ENCODE results near the gene CA6. TPM values are rescaled to one million over a fixed set of nuclear protein-coding genes. Genes with fewer than 3 reads are reported as not detected.

Gene CA6
- polyA plus RNA-seq, 1 donor (not counting 4 experiments of a cell fraction or from before 2014, with no cell fraction given) = not detected

- Histone ChIP-seq H3K27me3 (ENCODE audit: control insufficient read depth, extremely low read depth, insufficient read depth, low read length) (peaks cover 5% of the 10 kb centered on the region), H3K4me1 (ENCODE audit: control insufficient read depth, extremely low read depth, insufficient read depth, low read length) (no peaks in the 10 kb centered on the region), H2AFZ (ENCODE audit: control insufficient read depth, low read length) (no peak overlapping the region), H3K4me3 (ENCODE audit: control insufficient read depth in 2 of 3, extremely low read depth in 1 of 3, insufficient read depth in 2 of 3, low read depth in 1 of 3, low read length in 3 of 3) (no peak overlapping the region), H3K9me3 (ENCODE audit: control insufficient read depth, low read depth, low read length) (no peaks in the 10 kb centered on the region), H3K36me3 (ENCODE audit: control insufficient read depth in 2 of 2, extremely low read depth in 1 of 2, insufficient read depth in 2 of 2, low read length in 2 of 2) (no peaks in the 10 kb centered on the region), H3K9me1 (ENCODE audit: control insufficient read depth, extremely low read depth, insufficient read depth, low read length) (no peaks in the 10 kb centered on the region), H3K4me2 (ENCODE audit: control insufficient read depth, extremely low read depth, insufficient read depth, low read depth, low read length) (no peak overlapping the region), H3K79me2 (ENCODE audit: control insufficient read depth, insufficient read depth, low read length) (no peaks in the 10 kb centered on the region), H3K9ac (ENCODE audit: control insufficient read depth, extremely low read depth, insufficient read depth, low read length) (no peak overlapping the region), H3K27ac (ENCODE audit: control insufficient read depth, insufficient read depth, low read length) (no peak overlapping the region), H4K20me1 (ENCODE audit: control insufficient read depth, extremely low read depth, insufficient read depth, low read length) (no peaks in the 10 kb centered on the region)
- TF ChIP-seq CTCF (optimal IDR thresholded peaks at IDR 0.05 in 1 of 3, IDR thresholded peaks at IDR 0.05 in 1 of 3, conservative IDR thresholded peaks at IDR 0.05 in 1 of 3; ENCODE audit: extremely low read depth in 1 of 3, insufficient read depth in 2 of 3, low read length in 3 of 3) (peak; percentile 58 to 71 (median 61)), EZH2 (IDR thresholded peaks at IDR 0.05; ENCODE audit: low read length) (no peak)
- DNase-seq (ENCODE audit: low read depth, low spot score) (peak; percentile 4), FAIRE-seq (peak; percentile 64)
- dilution Hi-C loops (cut with MboI; ENCODE audit: extremely low pct_ligation_motif_present, low sequenced_read_pairs) = no loop called here
Observed at GRCh38 chr1:8962812-8963530, 17.3 kb downstream of the CA6 start.

DNA sequence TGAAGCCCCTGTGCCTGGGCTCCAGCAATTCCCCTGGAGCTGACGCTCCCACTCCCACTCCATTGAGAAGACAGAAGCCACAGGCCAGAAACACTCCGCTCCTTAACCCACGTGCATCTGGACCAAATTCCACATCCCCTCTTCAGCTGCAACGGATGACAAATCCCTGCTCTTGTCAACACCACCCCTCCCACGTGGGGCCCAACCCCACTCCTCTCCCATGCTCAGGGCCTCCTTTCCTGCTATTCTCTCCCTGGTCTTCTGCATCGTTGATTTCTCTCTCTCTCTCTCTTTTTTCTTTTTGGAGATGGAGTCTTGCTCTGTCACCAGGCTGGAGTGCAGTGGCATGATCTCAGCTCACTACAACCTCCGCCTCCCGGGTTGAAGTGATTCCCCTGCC, 18.3 kb downstream of the CA6 start:
- Histone ChIP-seq H3K27ac (ENCODE audit: control insufficient read depth, insufficient read depth, low read length) (no peak overlapping the region), H4K20me1 (ENCODE audit: control insufficient read depth, extremely low read depth, insufficient read depth, low read length) (no peaks in the 10 kb centered on the region), H3K9me3 (ENCODE audit: control insufficient read depth, low read depth, low read length) (no peaks in the 10 kb centered on the region), H3K4me2 (ENCODE audit: control insufficient read depth, extremely low read depth, insufficient read depth, low read depth, low read length) (no peak overlapping the region), H3K79me2 (ENCODE audit: control insufficient read depth, insufficient read depth, low read length) (no peaks in the 10 kb centered on the region), H3K27me3 (ENCODE audit: control insufficient read depth, extremely low read depth, insufficient read depth, low read length) (peaks cover 5% of the 10 kb centered on the region), H3K9ac (ENCODE audit: control insufficient read depth, extremely low read depth, insufficient read depth, low read length) (no peak overlapping the region), H3K4me3 (ENCODE audit: control insufficient read depth in 2 of 3, extremely low read depth in 1 of 3, insufficient read depth in 2 of 3, low read depth in 1 of 3, low read length in 3 of 3) (no peak overlapping the region), H3K4me1 (ENCODE audit: control insufficient read depth, extremely low read depth, insufficient read depth, low read length) (no peaks in the 10 kb centered on the region), H2AFZ (ENCODE audit: control insufficient read depth, low read length) (no peak overlapping the region), H3K9me1 (ENCODE audit: control insufficient read depth, extremely low read depth, insufficient read depth, low read length) (no peaks in the 10 kb centered on the region), H3K36me3 (ENCODE audit: control insufficient read depth in 2 of 2, extremely low read depth in 1 of 2, insufficient read depth in 2 of 2, low read length in 2 of 2) (no peaks in the 10 kb centered on the region)
- dilution Hi-C loops (cut with MboI; ENCODE audit: extremely low pct_ligation_motif_present, low sequenced_read_pairs) = no loop called here
- DNase-seq (ENCODE audit: low read depth, low spot score) = no peak
- TF ChIP-seq EZH2 (IDR thresholded peaks at IDR 0.05; ENCODE audit: low read length) (no peak), CTCF (optimal IDR thresholded peaks at IDR 0.05 in 1 of 3, IDR thresholded peaks at IDR 0.05 in 1 of 3, conservative IDR thresholded peaks at IDR 0.05 in 1 of 3; ENCODE audit: extremely low read depth in 1 of 3, insufficient read depth in 2 of 3, low read length in 3 of 3) (no peak)
- FAIRE-seq = no peak

Data from keratinocyte (primary cell).